HepG2 (cell line): ENCODE results near the gene WWP2. TPM values are rescaled to one million over a fixed set of nuclear protein-coding genes. Genes with fewer than 3 reads are reported as not detected.
A peak's percentile ranks its signal among the peaks of the same experiment; 100 is the strongest.

Source experiments
- DZIP1 ChIP-seq: sonication (generic); formaldehyde crosslinking; IDR thresholded peaks from 2 replicates; pipeline ENCODE4 v1.5.0; 2020; ENCODE audit warnings: mild to moderate bottlenecking, missing genetic modification reagents
- FOSL1 ChIP-seq: sonication (generic); formaldehyde crosslinking; IDR thresholded peaks from 2 replicates; pipeline ENCODE4 v1.9.0; 2021; ENCODE audit warnings: missing genetic modification reagents, borderline replicate concordance
- GPN1 ChIP-seq: sonication (generic); formaldehyde crosslinking; IDR thresholded peaks from 2 replicates; pipeline ENCODE4 v1.5.1; 2020; ENCODE audit warnings: missing genetic modification reagents, borderline replicate concordance
- HDAC2 ChIP-seq: sonication (generic); formaldehyde crosslinking; IDR thresholded peaks from 2 replicates; pipeline ENCODE4 v1.4.0; 2020; ENCODE audit warnings: missing genetic modification reagents
- HOXA9 ChIP-seq: sonication (generic); formaldehyde crosslinking; IDR thresholded peaks from 2 replicates; pipeline ENCODE4 v1.8.1; 2022; ENCODE audit warnings: missing genetic modification reagents, mild to moderate bottlenecking, moderate library complexity, borderline replicate concordance
- MLX ChIP-seq: IDR thresholded peaks from 2 replicates; pipeline ENCODE4 v1.6.1; 2016
- MYNN ChIP-seq: sonication (generic); formaldehyde crosslinking; IDR thresholded peaks from 2 replicates; pipeline ENCODE4 v1.4.0; 2020; ENCODE audit warnings: mild to moderate bottlenecking, low read depth, missing genetic modification reagents
- SP1 ChIP-seq, 2 experiments: fragments of 450-650 bp in 1 of 2; sonication (generic) in 1 of 2; formaldehyde crosslinking in 1 of 2; IDR thresholded peaks; 2 replicates each; pipeline versions ENCODE4 v1.4.0 to v1.6.1; 2016 to 2020; ENCODE audit warnings: missing genetic modification reagents in 1 of 2
- SRF ChIP-seq: IDR thresholded peaks from 2 replicates; pipeline ENCODE4 v1.6.1; 2011; ENCODE audit warnings: mild to moderate bottlenecking, low read depth, low read length, moderate library complexity
- STAG1 ChIP-seq: sonication (generic); formaldehyde crosslinking; IDR thresholded peaks from 2 replicates; pipeline ENCODE4 v1.4.0; 2020; ENCODE audit warnings: missing genetic modification reagents
- ZMYM2 ChIP-seq: sonication (generic); formaldehyde crosslinking; IDR thresholded peaks from 2 replicates; pipeline ENCODE4 v1.8.0; 2022; ENCODE audit warnings: mild to moderate bottlenecking, missing genetic modification reagents
- ZNF496 ChIP-seq: sonication (generic); formaldehyde crosslinking; IDR thresholded peaks from 2 replicates; pipeline ENCODE4 v1.8.1; 2023; ENCODE audit warnings: mild to moderate bottlenecking, moderate library complexity, missing genetic modification reagents; ENCODE audit not compliant: insufficient replicate concordance
- ZNF605 ChIP-seq: sonication (generic); formaldehyde crosslinking; IDR thresholded peaks from 2 replicates; pipeline ENCODE4 v1.8.0; 2022; ENCODE audit warnings: mild to moderate bottlenecking, missing genetic modification reagents
- ZNF687 ChIP-seq: sonication (generic); formaldehyde crosslinking; IDR thresholded peaks from 2 replicates; pipeline ENCODE4 v1.5.1; 2020; ENCODE audit warnings: mild to moderate bottlenecking, missing genetic modification reagents, moderate library complexity
- ZNF839 ChIP-seq: sonication (generic); formaldehyde crosslinking; IDR thresholded peaks from 2 replicates; pipeline ENCODE4 v1.4.0; 2020; ENCODE audit warnings: missing genetic modification reagents, mild to moderate bottlenecking, borderline replicate concordance
- polyA plus RNA-seq, 8 experiments: library from polyadenylated mRNA; depleted of rRNA in 3 of 8; stranded (reverse) in 7 of 8; unstranded in 1 of 8; fragments of >200 nt; fragmentation: Illumina TruSeq in 4 of 8; extraction: Trizol in 4 of 8; gene quantifications; 2 replicates each; pipeline versions ENCODE4 v1.2.1 to v1.2.3, GENCODE V29; 2011 to 2016; ENCODE audit warnings: low read depth in 4 of 8, missing spikeins in 1 of 8, mixed read lengths in 1 of 8; ENCODE audit not compliant: insufficient read depth in 1 of 8
- total RNA-seq, 5 experiments: library from RNA; depleted of rRNA; stranded (reverse); fragments of >200 nt; fragmentation: Illumina TruSeq; extraction: Trizol; gene quantifications; 2 replicates each; pipeline ENCODE4 v1.2.3, GENCODE V29; 2016; ENCODE audit warnings: low read depth in 1 of 5
- TF ChIP-seq, protein P1 (sequence below): sonication (generic); formaldehyde crosslinking; IDR thresholded peaks from 2 replicates; pipeline ENCODE4 v1.5.1; 2020; ENCODE audit warnings: mild to moderate bottlenecking, moderate library complexity, missing genetic modification reagents
- TF ChIP-seq, protein P2 (sequence below): sonication (generic); formaldehyde crosslinking; IDR thresholded peaks from 2 replicates; pipeline ENCODE4 v1.5.1; 2020; ENCODE audit warnings: missing genetic modification reagents, mild to moderate bottlenecking, borderline replicate concordance

WWP2 gene
- total and polyA plus RNA-seq, 2 of the 13 experiments (the other 11 are each of a cell fraction or from before 2014, with no cell fraction given) = 11.4 to 28.2 TPM

- TF ChIP-seq, protein P1, sequence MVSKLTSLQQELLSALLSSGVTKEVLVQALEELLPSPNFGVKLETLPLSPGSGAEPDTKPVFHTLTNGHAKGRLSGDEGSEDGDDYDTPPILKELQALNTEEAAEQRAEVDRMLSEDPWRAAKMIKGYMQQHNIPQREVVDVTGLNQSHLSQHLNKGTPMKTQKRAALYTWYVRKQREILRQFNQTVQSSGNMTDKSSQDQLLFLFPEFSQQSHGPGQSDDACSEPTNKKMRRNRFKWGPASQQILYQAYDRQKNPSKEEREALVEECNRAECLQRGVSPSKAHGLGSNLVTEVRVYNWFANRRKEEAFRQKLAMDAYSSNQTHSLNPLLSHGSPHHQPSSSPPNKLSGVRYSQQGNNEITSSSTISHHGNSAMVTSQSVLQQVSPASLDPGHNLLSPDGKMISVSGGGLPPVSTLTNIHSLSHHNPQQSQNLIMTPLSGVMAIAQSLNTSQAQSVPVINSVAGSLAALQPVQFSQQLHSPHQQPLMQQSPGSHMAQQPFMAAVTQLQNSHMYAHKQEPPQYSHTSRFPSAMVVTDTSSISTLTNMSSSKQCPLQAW (CRISPR knock-in tag) = peak; percentile 56
- TF ChIP-seq ZNF839 (CRISPR knock-in tag) (no peak), ZNF687 (CRISPR knock-in tag) (0 out of 2 replicates have a peak, but pooled peaks have one; percentile 35), HOXA9 (CRISPR knock-in tag) (no peak), STAG1 (CRISPR knock-in tag) (0 out of 2 replicates have a peak, but pooled peaks have one; percentile 14), FOSL1 (CRISPR knock-in tag) (peak; percentile 81; the same call in 1 of the 2 replicates), ZNF496 (CRISPR knock-in tag) (no peak), HDAC2 (CRISPR knock-in tag) (peak; percentile 40; the same call in 1 of the 2 replicates), MYNN (no peak), DZIP1 (CRISPR knock-in tag) (no peak), MLX (0 out of 2 replicates have a peak, but pooled peaks have one; percentile 29), ZNF605 (CRISPR knock-in tag) (no peak), SP1 (IDR thresholded peaks at IDR 0.05) (no peak), SP1 (CRISPR knock-in tag; IDR thresholded peaks at IDR 0.05) (no peak), SRF (no peak), ZMYM2 (CRISPR knock-in tag) (peak; percentile 81), GPN1 (CRISPR knock-in tag) (no peak)
- TF ChIP-seq, protein P2, sequence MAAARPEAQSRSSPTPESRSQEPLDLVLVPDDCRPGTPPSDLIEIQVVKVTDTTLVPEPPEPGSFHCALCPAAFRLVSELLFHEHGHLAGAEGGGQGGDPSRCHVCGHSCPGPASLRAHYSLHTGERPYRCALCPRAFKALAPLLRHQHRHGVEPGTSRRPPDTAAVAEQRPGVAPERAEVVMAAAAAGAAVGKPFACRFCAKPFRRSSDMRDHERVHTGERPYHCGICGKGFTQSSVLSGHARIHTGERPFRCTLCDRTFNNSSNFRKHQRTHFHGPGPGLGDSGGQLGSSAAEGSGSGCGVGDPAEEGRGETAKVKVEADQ (CRISPR knock-in tag) = 0 out of 2 replicates have a peak, but pooled peaks have one; percentile 46
Observed at GRCh38 chr16:69787883-69788282, 25.8 kb downstream of the WWP2 start (continued).
